ENCODE results near the gene GNLY.

Gene GNLY

DNA sequence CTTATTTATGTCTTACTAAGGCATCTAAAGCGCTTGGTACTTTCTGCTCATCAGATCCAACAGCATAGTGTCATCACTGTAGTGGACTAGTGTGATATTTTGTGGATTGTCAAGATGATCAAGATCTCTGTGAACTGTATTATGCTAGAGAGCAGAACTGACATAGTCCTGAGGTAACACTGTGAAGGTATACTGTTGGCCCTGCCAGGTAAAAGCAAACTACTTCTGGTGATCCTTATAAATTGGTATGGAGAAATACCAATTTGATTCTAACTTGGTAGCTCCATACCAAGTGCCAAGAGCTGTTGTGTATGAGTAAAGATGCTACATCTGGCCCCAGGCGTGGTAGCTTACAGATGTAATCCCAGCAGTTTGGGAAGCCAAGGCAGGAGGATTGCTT lies 42.1 kb upstream of the GNLY start:
- TF ChIP-seq, protein P1, sequence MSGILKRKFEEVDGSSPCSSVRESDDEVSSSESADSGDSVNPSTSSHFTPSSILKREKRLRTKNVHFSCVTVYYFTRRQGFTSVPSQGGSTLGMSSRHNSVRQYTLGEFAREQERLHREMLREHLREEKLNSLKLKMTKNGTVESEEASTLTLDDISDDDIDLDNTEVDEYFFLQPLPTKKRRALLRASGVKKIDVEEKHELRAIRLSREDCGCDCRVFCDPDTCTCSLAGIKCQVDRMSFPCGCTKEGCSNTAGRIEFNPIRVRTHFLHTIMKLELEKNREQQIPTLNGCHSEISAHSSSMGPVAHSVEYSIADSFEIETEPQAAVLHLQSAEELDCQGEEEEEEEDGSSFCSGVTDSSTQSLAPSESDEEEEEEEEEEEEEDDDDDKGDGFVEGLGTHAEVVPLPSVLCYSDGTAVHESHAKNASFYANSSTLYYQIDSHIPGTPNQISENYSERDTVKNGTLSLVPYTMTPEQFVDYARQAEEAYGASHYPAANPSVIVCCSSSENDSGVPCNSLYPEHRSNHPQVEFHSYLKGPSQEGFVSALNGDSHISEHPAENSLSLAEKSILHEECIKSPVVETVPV (CRISPR knock-in tag; IDR thresholded peaks at IDR 0.05): no peak
- no peak for TF ChIP-seq RARB (CRISPR knock-in tag; IDR thresholded peaks at IDR 0.05)
- TF ChIP-seq, protein P2, sequence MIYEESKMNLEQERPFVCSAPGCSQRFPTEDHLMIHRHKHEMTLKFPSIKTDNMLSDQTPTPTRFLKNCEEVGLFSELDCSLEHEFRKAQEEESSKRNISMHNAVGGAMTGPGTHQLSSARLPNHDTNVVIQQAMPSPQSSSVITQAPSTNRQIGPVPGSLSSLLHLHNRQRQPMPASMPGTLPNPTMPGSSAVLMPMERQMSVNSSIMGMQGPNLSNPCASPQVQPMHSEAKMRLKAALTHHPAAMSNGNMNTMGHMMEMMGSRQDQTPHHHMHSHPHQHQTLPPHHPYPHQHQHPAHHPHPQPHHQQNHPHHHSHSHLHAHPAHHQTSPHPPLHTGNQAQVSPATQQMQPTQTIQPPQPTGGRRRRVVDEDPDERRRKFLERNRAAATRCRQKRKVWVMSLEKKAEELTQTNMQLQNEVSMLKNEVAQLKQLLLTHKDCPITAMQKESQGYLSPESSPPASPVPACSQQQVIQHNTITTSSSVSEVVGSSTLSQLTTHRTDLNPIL (CRISPR knock-in tag; IDR thresholded peaks at IDR 0.05; ENCODE audit: low read depth): no peak
- TF ChIP-seq BACH2 (CRISPR knock-in tag; IDR thresholded peaks at IDR 0.05; ENCODE audit: borderline replicate concordance): no peak
- ATAC-seq: no peak

- no peak for ATAC-seq
- TF ChIP-seq ARNTL (CRISPR knock-in tag; IDR thresholded peaks at IDR 0.05; ENCODE audit: borderline replicate concordance, low read depth): no peak
- TF ChIP-seq ZFP3 (CRISPR knock-in tag; IDR thresholded peaks at IDR 0.05): no peak
- TF ChIP-seq ESRRG (CRISPR knock-in tag; IDR thresholded peaks at IDR 0.05): no peak
- TF ChIP-seq, protein P3, sequence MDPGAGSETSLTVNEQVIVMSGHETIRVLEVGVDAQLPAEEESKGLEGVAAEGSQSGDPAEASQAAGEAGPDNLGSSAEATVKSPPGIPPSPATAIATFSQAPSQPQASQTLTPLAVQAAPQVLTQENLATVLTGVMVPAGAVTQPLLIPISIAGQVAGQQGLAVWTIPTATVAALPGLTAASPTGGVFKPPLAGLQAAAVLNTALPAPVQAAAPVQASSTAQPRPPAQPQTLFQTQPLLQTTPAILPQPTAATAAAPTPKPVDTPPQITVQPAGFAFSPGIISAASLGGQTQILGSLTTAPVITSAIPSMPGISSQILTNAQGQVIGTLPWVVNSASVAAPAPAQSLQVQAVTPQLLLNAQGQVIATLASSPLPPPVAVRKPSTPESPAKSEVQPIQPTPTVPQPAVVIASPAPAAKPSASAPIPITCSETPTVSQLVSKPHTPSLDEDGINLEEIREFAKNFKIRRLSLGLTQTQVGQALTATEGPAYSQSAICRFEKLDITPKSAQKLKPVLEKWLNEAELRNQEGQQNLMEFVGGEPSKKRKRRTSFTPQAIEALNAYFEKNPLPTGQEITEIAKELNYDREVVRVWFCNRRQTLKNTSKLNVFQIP (CRISPR knock-in tag; IDR thresholded peaks at IDR 0.05; ENCODE audit: borderline replicate concordance, low read depth): no peak
- no peak for TF ChIP-seq TSHZ2 (CRISPR knock-in tag; IDR thresholded peaks at IDR 0.05)
- no peak for TF ChIP-seq GLIS3 (CRISPR knock-in tag; IDR thresholded peaks at IDR 0.05)
- no peak for TF ChIP-seq OSR1 (CRISPR knock-in tag; IDR thresholded peaks at IDR 0.05)
- TF ChIP-seq, protein P1 (CRISPR knock-in tag; IDR thresholded peaks at IDR 0.05): no peak
- TF ChIP-seq ZNF8 (CRISPR knock-in tag; IDR thresholded peaks at IDR 0.05): no peak
Observed at GRCh38 chr2:85653996-85654395, 40.2 kb upstream of the GNLY start.

DNA sequence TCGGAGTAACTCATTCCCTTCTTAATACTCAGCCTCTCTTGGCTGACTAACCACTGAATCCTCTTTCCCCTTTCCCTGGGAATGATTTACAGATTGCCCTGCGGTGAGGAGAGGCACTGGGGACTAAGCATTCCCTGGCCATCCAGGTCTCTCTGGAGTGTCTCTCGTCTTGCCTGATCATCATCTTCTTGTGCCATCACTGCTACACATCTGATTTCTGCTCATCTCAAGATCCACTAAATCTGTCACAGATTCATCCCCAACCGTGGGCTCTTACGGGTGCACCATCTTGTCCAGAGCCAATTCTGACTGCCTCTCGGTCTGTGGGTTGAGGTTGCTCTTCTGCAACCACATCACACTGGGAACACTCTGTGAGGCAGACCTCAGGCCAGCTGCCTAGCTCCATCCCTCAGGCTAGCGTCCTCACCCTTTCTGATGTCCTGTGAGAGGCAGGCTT lies 38.2 kb upstream of the GNLY start:
- ATAC-seq: peak; percentile 77
- TF ChIP-seq, protein P3 (CRISPR knock-in tag; IDR thresholded peaks at IDR 0.05; ENCODE audit: borderline replicate concordance, low read depth): no peak
- TF ChIP-seq ISL1 (CRISPR knock-in tag; IDR thresholded peaks at IDR 0.05) (no peak), OSR1 (CRISPR knock-in tag; IDR thresholded peaks at IDR 0.05) (no peak), TSHZ2 (CRISPR knock-in tag; IDR thresholded peaks at IDR 0.05) (no peak), BACH2 (CRISPR knock-in tag; IDR thresholded peaks at IDR 0.05; ENCODE audit: borderline replicate concordance) (no peak), ARNTL (CRISPR knock-in tag; IDR thresholded peaks at IDR 0.05; ENCODE audit: borderline replicate concordance, low read depth) (no peak), ZC3H10 (CRISPR knock-in tag; IDR thresholded peaks at IDR 0.05) (no peak), ZNF8 (CRISPR knock-in tag; IDR thresholded peaks at IDR 0.05) (no peak), PATZ1 (CRISPR knock-in tag; IDR thresholded peaks at IDR 0.05; ENCODE audit: borderline replicate concordance) (no peak), ZNF565 (CRISPR knock-in tag; conservative IDR thresholded peaks at IDR 0.05; ENCODE audit: low read depth) (no peak), CSDC2 (CRISPR knock-in tag; IDR thresholded peaks at IDR 0.05) (no peak), PPARA (CRISPR knock-in tag; IDR thresholded peaks at IDR 0.05; ENCODE audit: borderline replicate concordance) (no peak), TOX (CRISPR knock-in tag; IDR thresholded peaks at IDR 0.05; ENCODE audit: borderline replicate concordance) (no peak), GLIS3 (CRISPR knock-in tag; IDR thresholded peaks at IDR 0.05) (no peak)
- TF ChIP-seq, protein P1 (CRISPR knock-in tag; IDR thresholded peaks at IDR 0.05): no peak

Measured in SK-N-SH treated with all-trans-retinoic acid at 6 μM for 48 hours (cell line).